LoVo (cell line): ENCODE measurements around the gene INPP5A.

Experiments used
- DNase-seq: peaks from one replicate; pipeline ENCODE4 v3.0.0-alpha.2; 2016; ENCODE audit warnings: low spot score

The INPP5A gene

DNA sequence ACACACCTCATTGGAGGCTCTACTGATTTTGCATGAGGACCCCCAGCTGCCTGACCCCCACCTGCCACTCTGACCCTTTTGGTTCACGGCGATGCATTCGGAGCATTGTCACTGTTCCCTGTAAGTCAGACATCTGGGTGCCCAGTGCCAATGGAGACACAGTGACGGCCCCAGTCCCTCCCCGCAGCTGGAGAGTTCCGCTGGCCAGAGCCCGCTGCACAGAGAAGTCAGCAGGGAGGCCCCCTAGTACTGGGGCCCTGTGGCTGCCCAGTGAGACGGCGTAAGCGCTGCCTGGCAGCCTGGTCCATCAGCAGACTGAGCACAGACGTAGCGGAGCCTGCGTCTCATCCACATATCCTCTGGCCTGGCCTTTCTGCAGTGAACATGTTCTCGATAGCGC, 170.9 kb downstream of the INPP5A start:
- DNase-seq = no peak

DNA sequence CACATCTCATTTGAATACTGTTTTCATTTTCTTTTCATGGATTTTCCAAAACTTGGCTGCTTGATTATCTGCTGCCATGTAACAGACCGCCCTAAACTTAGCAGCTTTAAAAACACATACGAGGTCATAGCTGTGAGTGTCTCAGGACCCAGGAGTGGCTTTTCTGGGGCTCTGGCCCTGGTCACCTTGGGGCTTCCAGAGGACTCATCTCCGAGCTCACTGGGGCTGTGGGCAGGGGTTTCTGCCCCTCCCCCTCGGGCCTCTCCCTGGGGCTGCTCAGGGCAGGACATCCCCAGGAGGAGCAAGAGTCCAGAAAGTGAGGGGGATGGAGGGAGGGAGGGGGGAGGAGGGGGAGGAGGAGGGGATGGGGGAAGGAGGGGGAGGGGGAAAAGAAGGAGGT, 171.3 kb downstream of the INPP5A start:
- DNase-seq = no peak

DNA sequence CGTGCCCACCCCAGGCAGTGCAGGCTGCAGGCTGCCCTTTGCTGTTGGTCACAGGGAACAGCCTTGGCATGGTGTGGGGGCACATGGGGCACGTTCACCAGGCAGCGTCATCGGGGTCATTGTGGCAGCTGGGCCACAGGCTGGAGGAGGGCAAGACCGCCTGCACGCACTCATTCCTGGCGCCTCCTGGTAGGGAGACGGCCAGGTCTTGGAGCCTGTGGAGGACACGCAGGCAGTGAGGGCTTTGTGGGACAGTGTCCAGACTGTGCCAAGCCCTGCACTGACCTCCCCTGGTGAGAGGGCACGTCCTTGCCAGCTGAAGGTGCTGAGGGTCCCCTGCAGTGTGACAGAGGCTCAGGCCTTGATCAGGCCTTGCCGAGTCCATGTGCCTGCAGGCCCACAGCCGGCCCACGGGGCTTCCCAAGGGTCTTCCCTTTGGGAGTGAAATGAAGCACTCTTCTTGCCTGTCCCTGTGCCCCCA, 171.9 kb downstream of the INPP5A start:
- no peak for DNase-seq

DNA sequence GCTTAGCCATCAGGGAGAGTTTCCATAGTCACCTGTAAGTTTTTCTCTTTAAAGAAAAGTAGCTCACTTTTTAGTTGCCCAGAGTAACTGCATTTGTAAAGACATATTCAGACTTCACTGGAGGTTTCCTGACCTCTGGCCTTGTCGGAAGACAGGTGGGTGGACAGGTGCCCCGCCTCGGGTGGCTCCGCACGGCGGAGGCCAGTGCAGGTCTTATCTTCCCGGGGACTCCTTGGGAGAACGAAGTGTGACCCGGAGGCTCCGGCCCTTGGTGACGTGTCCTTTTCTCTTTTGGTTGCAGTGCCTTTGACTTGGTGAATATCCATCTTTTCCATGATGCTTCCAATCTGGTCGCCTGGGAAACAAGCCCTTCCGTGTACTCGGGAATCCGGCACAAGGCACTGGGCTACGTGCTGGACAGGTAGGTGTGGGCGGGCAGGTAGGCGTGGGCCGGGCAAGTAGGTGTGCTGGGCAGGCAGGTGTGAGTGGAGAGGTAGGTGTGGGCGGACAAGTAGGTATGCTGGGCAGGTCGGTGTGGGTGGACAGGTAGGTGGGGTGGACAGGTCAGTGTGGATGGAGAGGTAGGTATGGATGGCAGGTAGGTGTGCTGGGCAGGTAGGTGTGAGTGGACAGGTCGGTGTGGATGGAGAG, 172.6 kb downstream of the INPP5A start:
- no peak for DNase-seq

DNA sequence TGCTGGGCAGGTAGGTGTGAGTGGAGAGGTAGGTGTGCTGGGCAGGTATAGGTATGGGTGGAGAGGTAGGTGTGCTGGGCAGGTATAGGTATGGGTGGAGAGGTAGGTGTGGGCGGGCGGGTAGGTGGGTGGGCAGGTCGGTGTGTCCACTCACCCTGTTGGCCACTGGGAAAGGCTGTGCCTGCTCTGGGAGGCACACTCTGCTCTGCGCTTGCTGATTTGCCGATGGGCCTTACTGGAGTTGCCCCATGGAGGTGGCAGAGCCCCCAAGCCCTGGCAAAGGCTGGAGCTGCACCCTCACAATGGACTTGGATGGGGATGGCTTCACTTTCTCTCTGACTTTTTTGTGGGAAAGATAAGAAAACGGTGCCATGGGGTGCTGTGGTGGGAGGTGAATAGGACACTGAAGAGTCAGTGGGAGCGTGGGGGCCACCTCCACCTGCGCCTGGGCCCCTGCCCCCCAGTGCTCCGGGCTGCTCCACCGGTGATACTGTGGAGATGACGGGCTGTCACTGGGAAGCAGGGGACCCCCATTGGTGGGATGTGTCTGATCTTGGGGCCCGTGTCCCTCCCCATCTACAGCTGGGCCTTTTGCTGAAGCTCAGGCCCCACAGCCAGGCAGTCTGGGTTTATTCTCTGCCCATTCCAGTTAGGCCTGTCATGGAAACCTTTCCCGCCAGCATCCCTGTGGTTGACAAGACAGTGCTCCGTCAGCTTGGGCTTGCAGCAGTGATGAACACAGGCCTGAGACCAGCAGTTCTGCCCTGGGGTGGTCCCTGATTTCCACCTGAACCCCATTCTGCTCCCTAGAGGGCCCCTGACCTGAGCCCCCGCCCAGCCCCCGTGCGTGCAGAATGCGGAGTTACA, 173.4 kb downstream of the INPP5A start:
- no peak for DNase-seq

DNA sequence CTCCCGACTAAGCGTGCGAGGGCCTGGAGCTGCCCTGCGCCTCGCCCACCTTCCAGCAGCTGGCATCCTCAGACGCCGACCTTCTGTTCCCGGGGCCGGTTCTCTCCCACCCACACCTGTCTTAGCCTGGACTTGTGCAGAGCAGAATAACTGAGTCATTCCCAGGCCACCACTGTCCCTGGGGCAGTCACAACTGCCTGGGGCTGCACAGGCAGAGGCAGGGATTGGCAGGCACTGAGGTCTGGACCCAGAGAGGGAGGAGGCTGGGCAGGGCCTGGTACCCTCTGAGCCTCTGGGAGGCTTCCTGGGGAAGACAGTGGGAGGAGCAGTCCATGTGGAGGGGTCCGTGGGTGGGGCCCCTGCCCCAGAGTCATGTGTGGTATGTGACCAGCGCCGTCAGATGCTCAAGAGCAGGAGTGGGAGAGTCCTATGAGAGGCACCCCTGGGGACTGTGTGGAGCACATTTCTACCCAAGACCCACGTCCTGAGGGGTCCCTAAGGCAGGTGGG, 174.1 kb downstream of the INPP5A start:
- DNase-seq = no peak

DNA sequence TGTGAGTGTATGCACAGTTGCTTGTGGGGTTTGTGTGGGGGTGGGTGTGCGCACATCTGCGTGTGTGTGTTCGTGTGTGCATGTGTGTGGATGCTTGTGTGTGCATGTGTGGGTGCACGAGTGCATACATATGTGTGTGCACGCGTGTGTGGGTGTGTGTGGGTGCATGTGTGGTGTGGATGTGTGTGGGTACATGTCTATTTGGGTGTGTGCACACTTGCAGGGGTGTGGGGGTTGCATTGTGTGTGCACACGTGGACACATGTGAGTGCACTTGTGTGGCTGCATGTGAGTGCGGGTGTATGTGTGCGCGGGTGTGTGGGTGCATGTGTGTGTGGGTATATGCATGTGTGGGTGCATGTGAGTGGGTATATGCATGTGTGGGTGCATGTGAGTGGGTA, 174.7 kb downstream of the INPP5A start:
- DNase-seq = no peak

DNA sequence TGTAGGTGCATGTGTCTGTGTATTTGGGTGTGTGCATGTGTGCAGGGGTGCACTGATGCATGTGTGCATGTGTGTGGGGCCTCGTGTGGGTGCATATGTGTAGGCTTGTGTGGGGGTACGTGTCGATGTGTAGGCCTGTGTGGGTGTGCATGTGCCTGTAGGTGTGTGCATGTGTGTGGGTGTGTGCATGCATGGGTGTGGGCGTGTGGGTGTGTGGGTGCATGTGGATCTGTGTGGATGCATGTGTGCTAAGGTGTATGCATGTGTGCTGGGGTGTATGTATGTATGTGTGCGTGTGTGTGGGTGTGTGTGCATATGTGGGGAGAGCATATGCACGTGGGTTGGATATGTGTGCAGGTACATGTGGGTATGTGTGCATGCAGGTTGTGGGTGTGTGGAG, 175.2 kb downstream of the INPP5A start:
- DNase-seq = no peak

DNA sequence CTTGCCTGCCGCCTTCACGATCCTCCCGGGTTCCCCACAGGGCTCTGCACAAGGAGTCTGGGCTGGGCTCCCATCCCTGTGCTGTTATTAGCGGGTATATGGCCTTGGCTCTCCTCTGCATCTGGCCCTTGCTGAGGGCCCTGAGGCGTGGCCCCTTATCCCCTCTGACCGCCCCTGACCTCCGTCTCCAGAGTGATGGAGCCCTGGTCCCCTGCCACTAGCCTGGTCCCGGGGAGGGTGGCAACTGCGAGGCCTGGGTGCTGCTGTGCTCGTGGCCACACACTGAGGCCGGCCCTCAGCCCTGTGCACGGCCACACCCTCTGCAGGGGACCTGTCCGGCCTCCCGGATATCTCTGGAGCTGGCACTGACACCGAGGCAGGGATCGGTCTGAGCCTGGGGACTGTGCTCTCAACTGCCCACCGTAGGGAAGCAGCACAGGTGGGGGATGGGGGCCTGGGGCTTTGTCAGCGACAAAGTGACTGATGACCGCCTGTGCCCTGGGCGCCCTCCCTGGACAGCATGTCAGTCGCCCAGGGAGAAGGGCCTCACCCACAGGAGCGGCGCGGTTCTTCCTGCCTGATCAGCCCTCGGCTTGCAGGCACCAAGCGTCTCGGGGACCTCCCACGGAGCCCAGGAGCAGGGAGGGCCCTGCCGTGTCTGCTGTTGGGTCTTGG, 176.0 kb downstream of the INPP5A start:
- no peak for DNase-seq

DNA sequence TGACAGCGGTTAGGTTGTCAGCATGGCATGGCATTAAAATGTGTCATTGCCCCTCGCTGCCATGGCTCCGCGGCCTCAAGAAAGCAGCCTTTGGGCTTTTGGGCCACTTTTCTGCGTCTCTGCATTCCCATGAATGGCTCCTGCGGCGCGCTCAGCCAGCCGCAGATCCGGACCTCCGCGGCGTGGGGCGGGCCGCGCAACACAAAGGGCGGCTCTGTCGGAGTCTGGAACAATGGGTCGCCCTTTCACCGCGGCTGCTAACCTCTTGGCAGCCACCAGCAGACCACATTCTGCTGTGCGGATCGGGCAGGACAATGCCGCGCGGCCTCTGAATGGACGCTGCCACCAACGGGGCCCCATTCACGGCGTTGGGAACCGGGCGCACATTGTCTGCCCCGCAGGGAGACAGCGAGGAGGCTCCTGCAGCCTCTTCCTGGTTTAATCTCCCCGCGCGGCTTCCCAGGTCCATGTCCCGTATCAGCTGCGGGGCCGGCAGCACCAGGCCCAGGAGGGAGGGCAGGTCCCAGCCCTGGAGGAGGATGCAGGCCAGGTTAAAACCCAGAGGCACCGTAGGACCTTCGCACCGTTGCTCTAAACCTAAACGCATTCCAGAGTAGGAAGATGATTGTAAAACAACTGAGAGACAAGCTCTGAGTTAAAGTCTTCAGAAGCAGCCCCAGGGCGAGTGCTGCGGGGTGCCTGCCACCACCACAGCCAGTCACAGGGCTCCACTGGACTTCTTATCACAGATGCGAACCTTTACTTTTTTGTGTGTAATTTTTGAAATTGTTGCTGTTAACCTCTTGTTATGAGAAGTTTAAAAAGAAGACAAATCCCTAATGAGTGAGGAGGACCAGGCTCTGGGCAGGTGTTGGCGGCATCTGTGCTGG, 176.8 kb downstream of the INPP5A start:
- DNase-seq = no peak

DNA sequence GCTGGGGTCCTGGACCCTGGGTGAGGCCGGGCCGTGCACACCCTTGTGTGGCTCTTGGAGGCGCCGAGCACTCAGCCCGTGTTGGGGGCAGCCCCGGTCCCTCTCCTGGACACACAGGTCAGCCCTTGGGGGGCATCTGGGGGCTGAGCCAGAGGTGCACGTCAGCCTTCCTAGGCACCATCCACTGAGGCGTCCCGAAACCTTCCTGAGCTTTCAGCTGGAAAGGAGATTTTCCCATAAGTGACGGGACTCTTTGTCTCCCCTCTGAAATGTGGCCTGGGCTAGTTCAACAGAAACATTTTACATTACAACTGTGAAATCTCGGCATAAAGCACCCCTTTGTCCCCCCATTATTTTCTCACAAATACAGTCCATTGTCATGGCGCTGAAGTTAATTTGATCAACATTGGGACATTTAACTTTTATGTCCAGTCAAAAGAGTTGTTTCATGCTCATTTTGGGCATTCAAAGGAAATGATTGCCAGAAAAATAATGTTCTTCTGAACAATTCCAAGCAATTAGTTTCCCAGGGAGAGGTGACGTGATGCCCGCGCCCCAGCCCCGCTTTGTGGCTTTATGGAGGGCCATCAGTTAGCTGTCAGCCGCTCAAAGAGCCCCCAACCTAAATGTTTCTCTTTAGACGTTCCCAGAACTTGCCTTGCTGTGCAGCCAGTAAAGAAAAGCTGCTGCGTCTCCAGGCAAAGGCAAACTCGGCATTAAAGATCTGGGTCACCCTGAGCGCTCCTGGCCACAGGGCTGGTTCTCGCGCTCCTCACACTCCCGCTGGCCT, 177.6 kb downstream of the INPP5A start:
- no peak for DNase-seq

DNA sequence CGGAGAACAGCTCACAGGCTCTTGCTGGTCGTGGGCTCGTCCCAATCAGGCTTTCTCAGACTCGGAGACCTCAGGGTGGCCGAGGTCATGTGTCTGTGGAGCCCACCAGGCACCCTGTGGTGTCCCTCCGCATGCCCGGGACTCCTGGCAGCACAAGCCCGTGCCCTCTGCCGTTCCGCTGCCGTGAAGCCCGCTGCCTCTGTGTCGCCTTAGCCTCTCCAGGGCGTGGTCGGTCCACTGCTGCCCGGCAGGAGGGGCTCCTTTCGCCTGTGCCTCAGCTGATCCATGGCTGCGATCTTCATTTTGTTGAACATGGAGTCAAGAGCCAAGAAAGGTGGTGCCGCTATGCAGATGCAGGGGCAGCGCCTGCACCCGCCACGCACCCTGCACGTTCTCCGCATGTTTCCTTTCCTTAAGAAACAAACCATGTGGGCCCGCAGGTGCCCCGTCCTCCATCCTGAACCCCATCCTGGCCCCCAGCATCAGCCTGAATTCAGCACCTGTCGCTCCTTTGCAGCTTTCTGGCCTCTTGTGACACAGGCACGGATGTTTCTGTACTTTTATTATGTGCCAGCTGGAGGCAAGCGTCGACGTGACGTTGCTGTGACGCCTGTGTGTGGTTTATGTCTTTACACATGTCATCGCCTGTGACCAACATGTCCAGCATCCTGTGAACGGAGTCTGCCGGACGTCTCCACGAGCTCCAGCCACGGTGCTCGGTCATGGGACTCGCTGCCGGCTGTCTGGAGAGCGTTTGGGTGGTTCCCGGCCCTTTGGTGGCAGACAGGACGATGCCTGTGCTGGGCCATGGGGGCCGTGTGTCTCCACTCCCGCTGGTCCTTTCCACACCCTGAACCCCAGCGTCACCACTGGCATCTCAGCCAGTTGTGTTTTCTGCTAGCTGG, 178.4 kb downstream of the INPP5A start:
- no peak for DNase-seq

DNA sequence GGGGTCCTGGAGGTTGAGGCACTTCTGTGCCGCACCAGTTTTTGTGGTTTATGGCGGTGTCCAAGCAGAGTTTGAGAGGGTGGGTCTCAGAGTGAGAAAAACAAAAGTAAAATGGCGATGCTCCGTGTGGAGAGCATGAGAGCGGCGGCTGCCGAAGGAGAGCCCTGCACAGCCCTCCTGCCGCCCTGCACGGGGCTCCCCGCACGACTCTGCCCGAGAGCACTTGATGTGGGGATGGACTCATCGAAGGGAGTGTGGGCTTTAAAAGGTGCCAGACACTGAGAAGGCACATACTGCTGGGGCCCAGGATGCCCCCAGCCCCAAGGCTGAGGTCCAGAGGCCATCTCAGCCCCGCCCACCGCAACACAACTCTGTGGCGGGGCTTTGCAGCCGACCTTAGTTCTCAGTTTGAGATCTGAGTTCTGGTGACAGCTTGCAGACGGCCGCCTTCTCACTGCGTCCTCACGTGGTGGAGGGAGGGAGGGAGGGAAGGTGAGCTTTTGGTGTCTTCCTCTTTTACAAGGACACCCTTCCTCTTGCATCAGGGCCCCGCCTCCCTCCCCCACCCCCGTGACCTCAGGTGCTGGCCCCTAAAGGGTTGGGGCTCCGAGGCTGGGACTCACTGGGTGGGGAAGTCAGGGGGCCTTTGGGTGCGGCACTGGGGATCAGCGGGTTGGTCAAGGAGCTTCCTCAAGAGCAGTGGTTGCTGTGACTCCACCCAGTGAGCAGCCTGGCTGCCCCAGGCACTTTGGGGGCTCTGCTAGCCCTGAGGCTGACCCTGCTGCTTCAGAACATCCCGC, 179.3 kb downstream of the INPP5A start:
- DNase-seq = no peak

DNA sequence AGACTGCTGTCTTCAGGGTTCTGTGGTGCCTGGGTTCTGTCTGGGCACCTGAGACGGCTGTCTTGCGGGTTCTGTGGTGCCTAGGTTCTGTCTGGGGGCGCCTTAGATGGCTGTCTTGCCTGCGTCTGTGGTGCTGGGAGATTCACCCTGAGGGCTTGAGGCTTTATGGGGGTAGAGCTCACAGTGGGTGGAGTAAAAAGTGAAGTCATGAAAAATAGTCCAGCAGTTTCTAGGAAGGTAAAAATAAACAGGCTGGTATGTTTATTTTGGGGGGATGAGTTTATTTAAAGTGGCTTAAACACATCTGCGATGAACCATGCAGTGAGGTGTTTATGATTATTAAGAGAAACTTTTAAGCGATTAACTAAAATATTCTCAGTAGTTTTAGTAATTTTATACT, 184.1 kb downstream of the INPP5A start:
- no peak for DNase-seq

DNA sequence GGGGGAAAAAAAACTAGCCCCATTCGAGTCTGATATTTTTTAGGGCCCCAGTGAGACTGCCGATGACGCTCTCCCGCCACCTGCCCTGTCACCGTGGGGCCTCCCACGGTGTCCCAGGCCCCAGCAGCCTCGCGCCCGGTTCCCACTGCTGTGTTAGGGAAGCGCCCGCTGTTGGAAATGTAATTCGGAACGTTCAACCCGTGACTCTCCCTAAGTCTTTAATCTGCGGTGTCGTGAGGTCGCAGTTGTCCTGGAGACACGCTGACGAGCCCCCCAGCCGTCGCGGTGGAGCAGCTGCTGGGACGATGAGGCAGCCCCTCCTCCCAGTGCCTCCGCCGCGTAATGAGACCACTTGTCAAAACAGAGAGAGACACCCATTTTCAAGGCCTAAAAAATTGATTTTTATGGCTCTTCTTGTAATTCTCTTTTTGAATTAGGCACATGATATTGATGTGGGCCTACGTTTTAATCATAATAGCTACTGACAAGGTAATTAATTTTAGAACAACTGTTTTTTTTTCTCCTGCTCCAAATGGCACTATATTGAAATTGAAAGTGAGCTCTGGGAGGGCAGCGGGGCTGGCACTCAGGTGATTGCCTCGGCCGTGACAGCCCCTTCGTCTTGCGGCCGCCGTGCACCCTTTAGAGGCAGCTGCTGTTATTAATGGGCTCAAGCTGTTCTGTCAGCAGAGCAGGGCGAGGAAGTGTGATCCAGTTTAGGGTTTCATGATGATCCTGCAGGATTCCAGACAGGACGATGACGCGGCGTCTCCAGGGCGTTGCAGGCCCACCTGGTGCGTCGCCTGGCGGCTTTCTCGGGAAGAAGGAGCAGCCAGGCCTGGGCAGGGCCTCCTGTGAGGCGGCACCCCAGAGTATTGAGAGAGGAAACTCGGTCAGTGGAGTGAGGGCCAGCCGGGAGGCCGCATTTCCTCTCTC, 185.1 kb downstream of the INPP5A start:
- no peak for DNase-seq

DNA sequence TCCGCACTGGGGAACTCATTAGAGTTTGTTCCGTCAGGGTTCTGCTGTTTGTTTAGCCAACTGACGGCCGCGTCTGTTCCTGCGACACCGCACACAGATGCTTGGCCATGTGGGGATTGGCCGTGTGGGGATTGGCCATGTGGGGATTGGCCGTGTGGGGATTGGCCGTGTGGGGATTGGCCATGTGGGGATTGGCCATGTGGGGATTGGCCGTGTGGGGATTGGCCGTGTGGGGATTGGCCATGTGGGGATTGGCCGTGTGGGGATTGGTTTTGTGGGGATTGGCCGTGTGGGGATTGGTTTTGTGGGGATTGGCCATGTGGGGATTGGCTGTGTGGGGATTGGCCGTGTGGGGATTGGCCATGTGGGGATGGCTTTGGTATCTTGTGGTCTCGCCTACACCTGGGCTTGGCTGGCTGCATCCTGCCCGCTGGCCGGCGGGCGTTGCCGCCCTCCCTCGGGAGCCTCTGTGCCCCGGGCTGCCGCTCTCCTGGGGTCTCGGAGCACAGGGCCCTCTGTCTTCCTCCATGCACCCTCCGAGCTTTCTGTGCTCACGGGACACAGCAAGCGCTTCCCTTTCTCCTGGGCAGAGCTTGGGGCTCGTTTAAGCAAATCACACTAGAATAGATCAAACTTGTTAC, 185.9 kb downstream of the INPP5A start:
- DNase-seq = no peak

DNA sequence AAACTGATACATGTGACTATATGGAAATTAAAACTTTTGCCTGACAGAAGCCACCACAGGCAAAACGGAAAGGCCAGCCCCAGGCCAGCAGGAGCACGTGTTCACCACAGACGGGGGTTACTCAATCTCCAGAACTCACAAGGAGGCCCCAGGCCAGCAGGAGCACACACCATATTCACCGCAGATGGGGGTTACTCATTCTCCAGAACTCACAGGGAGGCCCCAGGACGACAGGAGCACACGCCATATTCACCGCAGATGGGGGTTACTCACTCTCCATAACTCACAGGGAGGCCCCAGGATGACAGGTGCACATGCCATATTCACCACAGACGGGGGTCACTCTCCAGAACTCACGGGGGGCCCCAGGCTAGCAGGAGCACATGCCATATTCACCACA, 186.9 kb downstream of the INPP5A start:
- DNase-seq = no peak
